ENCODE results near the gene TPCN2.

DNA sequence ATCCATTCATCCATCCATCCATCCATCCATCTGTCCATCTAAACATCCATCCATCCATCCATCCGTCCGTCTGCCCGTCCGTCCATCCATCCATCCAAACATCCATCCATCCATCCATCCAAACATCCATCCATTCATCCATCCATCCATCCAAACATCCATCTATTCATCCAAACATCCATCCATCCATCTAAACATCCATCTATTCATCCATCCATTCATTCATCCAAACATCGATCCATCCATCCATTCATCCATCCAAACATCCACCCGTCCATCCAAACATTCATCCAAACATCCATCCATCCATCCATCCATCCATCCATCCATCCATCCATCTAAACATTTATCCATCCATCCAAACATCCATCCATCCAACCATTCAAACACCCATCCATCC is 61.7 kb downstream of the TPCN2 start:
- TF ChIP-seq, protein P1, sequence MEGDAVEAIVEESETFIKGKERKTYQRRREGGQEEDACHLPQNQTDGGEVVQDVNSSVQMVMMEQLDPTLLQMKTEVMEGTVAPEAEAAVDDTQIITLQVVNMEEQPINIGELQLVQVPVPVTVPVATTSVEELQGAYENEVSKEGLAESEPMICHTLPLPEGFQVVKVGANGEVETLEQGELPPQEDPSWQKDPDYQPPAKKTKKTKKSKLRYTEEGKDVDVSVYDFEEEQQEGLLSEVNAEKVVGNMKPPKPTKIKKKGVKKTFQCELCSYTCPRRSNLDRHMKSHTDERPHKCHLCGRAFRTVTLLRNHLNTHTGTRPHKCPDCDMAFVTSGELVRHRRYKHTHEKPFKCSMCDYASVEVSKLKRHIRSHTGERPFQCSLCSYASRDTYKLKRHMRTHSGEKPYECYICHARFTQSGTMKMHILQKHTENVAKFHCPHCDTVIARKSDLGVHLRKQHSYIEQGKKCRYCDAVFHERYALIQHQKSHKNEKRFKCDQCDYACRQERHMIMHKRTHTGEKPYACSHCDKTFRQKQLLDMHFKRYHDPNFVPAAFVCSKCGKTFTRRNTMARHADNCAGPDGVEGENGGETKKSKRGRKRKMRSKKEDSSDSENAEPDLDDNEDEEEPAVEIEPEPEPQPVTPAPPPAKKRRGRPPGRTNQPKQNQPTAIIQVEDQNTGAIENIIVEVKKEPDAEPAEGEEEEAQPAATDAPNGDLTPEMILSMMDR (IDR thresholded peaks at IDR 0.05 in 4 of 5, conservative IDR thresholded peaks at IDR 0.05 in 1 of 5) = no peak
- no peak for TF ChIP-seq POLR2A (IDR thresholded peaks at IDR 0.05)

Data from gastrocnemius medialis (tissue), 4 donors.